H1 (cell line): ENCODE data around the gene NME4.
"Not testable (repeated sequence)": the region's sequence is repeated elsewhere in the genome, so short reads cannot be mapped to it uniquely, and the experiment has no call there.

Experiments
- EP300 ChIP-seq, 2 experiments: IDR thresholded peaks; 1 replicate in 1 of 2; 2 replicates in 1 of 2; pipeline ENCODE4 v1.6.1; 2011 to 2012; ENCODE audit warnings: low read depth in 2 of 2, low read length in 2 of 2, mild to moderate bottlenecking in 2 of 2, borderline replicate concordance in 1 of 2, inconsistent platforms in 1 of 2, moderate library complexity in 1 of 2
- NRF1 ChIP-seq: IDR thresholded peaks from 2 replicates; pipeline ENCODE4 v1.6.1; 2011; ENCODE audit warnings: mild to moderate bottlenecking, low read depth, low read length, improper control_type of control experiment
- POLR2A ChIP-seq, 2 experiments: IDR thresholded peaks; 1 replicate in 1 of 2; 2 replicates in 1 of 2; pipeline ENCODE4 v1.6.1; 2011; ENCODE audit warnings: low read depth in 2 of 2, low read length in 2 of 2, mild to moderate bottlenecking in 2 of 2; ENCODE audit errors: control extremely low read depth in 1 of 2
- POLR2AphosphoS5 ChIP-seq: IDR thresholded peaks from 2 replicates; pipeline ENCODE4 v1.6.1; 2011; ENCODE audit warnings: low read depth, low read length
- RFX5 ChIP-seq: IDR thresholded peaks from 2 replicates; pipeline ENCODE4 v1.6.1; 2011; ENCODE audit warnings: low read depth, low read length, improper control_type of control experiment, borderline replicate concordance
- ZNF274 ChIP-seq: IDR thresholded peaks from 2 replicates; pipeline ENCODE4 v1.7.0; 2012; ENCODE audit warnings: low read length, borderline replicate concordance; ENCODE audit errors: extremely low read depth
- TF ChIP-seq, protein P1 (sequence below), 3 experiments: IDR thresholded peaks; 1 replicate in 2 of 3; 2 replicates in 1 of 3; pipeline versions ENCODE4 v1.5.1 to v1.6.1; 2011; ENCODE audit warnings: low read length in 3 of 3, mild to moderate bottlenecking in 3 of 3, inconsistent platforms in 2 of 3, low read depth in 1 of 3, moderate library complexity in 1 of 3; ENCODE audit not compliant: insufficient read depth in 1 of 3; ENCODE audit errors: control extremely low read depth in 1 of 3
- TF ChIP-seq, protein P2 (sequence below): IDR thresholded peaks from 2 replicates; pipeline ENCODE4 v1.6.1; 2012; ENCODE audit warnings: low read length, inconsistent platforms

DNA sequence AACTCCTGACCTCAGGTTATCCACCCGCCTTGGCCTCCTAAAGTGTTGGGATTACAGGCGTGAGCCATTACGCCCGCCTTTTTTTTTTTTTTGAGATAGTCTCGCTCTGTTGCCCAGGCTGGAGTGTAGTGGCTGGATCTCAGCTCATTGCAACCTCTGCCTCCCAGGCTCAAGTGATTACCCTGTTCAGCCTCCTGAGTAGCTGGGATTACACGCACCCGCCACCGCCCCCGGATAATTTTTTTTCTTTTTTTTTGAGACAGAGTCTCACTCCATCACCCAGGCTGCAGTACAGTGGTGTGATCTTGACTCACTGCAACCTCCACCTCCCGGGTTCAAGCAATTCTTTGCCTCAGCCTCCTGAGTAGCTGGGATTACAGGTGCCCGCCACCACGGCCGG, 25.2 kb downstream of the NME4 start:
- not testable (repeated sequence) for TF ChIP-seq NRF1; ZNF274; EP300 (IDR thresholded peaks at IDR 0.05; ENCODE audit: borderline replicate concordance in 1 of 2, low read depth in 2 of 2, low read length in 2 of 2); RFX5; POLR2AphosphoS5; POLR2A (IDR thresholded peaks at IDR 0.05; ENCODE audit: control extremely low read depth in 1 of 2, low read depth in 2 of 2, low read length in 2 of 2)
- TF ChIP-seq, protein P1, sequence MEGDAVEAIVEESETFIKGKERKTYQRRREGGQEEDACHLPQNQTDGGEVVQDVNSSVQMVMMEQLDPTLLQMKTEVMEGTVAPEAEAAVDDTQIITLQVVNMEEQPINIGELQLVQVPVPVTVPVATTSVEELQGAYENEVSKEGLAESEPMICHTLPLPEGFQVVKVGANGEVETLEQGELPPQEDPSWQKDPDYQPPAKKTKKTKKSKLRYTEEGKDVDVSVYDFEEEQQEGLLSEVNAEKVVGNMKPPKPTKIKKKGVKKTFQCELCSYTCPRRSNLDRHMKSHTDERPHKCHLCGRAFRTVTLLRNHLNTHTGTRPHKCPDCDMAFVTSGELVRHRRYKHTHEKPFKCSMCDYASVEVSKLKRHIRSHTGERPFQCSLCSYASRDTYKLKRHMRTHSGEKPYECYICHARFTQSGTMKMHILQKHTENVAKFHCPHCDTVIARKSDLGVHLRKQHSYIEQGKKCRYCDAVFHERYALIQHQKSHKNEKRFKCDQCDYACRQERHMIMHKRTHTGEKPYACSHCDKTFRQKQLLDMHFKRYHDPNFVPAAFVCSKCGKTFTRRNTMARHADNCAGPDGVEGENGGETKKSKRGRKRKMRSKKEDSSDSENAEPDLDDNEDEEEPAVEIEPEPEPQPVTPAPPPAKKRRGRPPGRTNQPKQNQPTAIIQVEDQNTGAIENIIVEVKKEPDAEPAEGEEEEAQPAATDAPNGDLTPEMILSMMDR (IDR thresholded peaks at IDR 0.05; ENCODE audit: control extremely low read depth in 1 of 3, insufficient read depth in 1 of 3, low read depth in 1 of 3, low read length in 3 of 3): not testable (repeated sequence)
- TF ChIP-seq, protein P2, sequence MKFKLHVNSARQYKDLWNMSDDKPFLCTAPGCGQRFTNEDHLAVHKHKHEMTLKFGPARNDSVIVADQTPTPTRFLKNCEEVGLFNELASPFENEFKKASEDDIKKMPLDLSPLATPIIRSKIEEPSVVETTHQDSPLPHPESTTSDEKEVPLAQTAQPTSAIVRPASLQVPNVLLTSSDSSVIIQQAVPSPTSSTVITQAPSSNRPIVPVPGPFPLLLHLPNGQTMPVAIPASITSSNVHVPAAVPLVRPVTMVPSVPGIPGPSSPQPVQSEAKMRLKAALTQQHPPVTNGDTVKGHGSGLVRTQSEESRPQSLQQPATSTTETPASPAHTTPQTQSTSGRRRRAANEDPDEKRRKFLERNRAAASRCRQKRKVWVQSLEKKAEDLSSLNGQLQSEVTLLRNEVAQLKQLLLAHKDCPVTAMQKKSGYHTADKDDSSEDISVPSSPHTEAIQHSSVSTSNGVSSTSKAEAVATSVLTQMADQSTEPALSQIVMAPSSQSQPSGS: not testable (repeated sequence)
